ENCODE data around the gene CYP2R1. TPM values are rescaled to one million over a fixed set of nuclear protein-coding genes. Genes with fewer than 3 reads are reported as not detected.

CYP2R1 gene
- total RNA-seq, result 16.1 TPM

DNA sequence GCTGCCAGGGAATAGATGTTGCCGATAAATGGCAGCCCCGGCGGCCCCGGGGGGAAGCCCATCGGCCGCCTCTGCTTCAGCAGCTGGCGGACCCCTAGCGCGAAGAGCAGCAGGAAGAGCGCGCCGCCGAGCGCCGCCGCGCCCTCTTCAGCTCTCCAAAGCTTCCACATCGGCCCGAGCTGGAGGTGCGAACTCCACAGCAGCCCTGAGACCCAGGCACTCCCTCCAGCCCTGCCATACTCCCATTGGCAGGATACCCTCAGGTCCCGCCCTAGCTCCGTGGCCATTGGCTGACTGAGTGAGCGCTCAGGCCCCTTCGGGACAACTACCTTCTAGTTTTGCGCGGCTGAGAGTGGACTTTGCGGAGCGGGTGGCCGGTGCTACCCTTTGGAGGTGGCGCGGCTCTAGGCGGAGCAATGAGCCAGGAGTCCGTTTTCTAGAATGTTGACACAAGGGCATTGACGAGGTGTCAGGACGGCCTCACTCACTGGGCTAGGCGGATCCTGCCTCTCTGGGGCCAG lies at the start of gene CYP2R1:
TSS of gene CYP2R1 (minus strand) at position 196 of the 521 bp plus-strand sequence. CDS start at position 170, 26 bp downstream.

Small RNAs within 50 kb of the gene (small RNA-seq; reads per million reads assigned to genes)
- not detected for gene CALCP (ENCODE audit: low replicate concordance)

Other genes with a start within 250 kb of the CYP2R1 start
- gene PDE3B, start 248.4 kb downstream of the CYP2R1 start, total RNA-seq, result 12.9 TPM
- 6.1 TPM for gene CALCA, start 80.1 kb upstream of the CYP2R1 start, total RNA-seq
- gene CALCB, start 181.4 kb upstream of the CYP2R1 start, total RNA-seq, result 1.9 TPM
- gene INSC, start 222.7 kb upstream of the CYP2R1 start, total RNA-seq, result 0.53 TPM